Choroid plexus epithelial cell (primary cell): ENCODE results near the gene RABGAP1L.
"Not testable (repeated sequence)": the region's sequence is repeated elsewhere in the genome, so short reads cannot be mapped to it uniquely, and the experiment has no call there.

Source experiments
- DNase-seq: peaks from one replicate; pipeline ENCODE4 v3.0.0-alpha.2; 2010; ENCODE audit warnings: low read depth
- H3K4me3 ChIP-seq: 2 replicates; pipeline ENCODE4 v1.5.1; 2011; ENCODE audit warnings: low read depth, mild to moderate bottlenecking, control low read depth, low read length, moderate library complexity
- CTCF ChIP-seq: conservative IDR thresholded peaks from 2 replicates; pipeline ENCODE4 v1.5.1; 2011; ENCODE audit warnings: low read depth, mild to moderate bottlenecking, control low read depth, inconsistent platforms, low read length, moderate library complexity

Gene RABGAP1L

GRCh38 chr1:174884038-174884437, 724.7 kb downstream of the RABGAP1L start:
- H3K4me3 ChIP-seq = no peak overlapping the region
- DNase-seq = no peak
- no peak for TF ChIP-seq CTCF

- no peak for TF ChIP-seq CTCF
- H3K4me3 ChIP-seq = no peak overlapping the region
- no peak for DNase-seq
These were observed 725.2 kb downstream of the RABGAP1L start for GRCh38 chr1:174884566-174884965.

- no peak for DNase-seq
- H3K4me3 ChIP-seq = no peak overlapping the region
- no peak for TF ChIP-seq CTCF
These were observed 730.7 kb downstream of the RABGAP1L start for GRCh38 chr1:174890024-174890423.

GRCh38 chr1:174892016-174892415, 732.7 kb downstream of the RABGAP1L start:
- DNase-seq = no peak
- TF ChIP-seq CTCF = no peak
- no peak overlapping the region for H3K4me3 ChIP-seq

GRCh38 chr1:174894117-174894762, 734.9 kb downstream of the RABGAP1L start:
- DNase-seq = no peak
- no peak for TF ChIP-seq CTCF
- no peak overlapping the region for H3K4me3 ChIP-seq

GRCh38 chr1:174895610-174896009, 736.3 kb downstream of the RABGAP1L start:
- DNase-seq, H3K4me3 ChIP-seq: not testable (repeated sequence)

GRCh38 chr1:174898102-174898797, 738.9 kb downstream of the RABGAP1L start:
- TF ChIP-seq CTCF = no peak
- no peak overlapping the region for H3K4me3 ChIP-seq
- no peak for DNase-seq
